Skin of body (tissue), 2 donors: ENCODE results near the gene CPA1. TPM values are rescaled to one million over a fixed set of nuclear protein-coding genes. Genes with fewer than 3 reads are reported as not detected.

ENCODE experiments used
- DNase-seq: peaks from one replicate; lab custom pipeline; 2025; lab: John Stamatoyannopoulos, UW
- total RNA-seq: library from RNA; depleted of rRNA; stranded (reverse); fragments of >200 nt; gene quantifications from one replicate; pipeline ENCODE4 v1.2.3, GENCODE V29; 2014

The CPA1 gene
- total RNA-seq, 1 donor from 2014 or later: 0.79 TPM

DNA sequence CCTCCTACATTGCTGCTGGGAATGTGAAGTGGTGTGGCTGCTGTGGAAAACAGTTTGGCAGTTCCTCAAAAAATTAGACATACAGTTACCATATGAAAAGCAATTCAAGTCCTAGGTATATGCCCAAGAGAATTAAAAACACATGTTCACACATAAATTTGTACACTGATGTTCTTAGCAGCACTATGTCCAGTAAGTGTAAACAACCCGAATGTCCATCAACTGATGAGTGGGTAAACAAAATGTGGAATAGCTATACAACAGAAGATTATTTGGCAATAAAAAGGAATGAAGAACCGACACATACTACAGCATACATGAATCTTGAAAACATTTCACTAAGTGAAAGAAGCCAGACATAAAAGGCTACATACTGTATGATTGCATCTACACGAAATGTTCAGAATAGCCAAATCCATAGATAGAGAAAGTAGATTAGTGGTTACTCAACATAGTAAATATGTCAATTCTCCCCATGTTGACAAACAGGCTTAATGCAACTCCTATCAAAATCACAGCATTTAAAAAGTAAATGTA lies 43.3 kb downstream of the CPA1 start:
- DNase-seq: no peak

DNA sequence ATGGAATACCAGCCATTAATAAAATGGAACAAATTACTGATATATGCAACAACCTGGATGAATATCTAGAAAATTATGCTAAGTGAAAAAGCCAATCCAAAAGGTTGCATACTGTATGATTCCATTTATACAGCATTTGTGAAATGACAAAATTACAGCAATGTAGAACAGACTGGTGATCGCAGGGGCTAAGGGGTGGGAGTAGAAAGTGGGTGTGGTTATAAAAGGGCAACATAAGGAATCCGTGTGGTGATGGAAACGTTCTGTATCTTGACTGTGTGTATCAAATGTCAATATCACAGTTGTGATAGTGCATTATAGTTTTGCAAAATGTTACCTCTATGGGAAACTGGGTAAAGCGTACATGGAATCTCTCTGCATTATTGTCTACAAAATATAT lies 45.5 kb downstream of the CPA1 start:
- DNase-seq: no peak

DNA sequence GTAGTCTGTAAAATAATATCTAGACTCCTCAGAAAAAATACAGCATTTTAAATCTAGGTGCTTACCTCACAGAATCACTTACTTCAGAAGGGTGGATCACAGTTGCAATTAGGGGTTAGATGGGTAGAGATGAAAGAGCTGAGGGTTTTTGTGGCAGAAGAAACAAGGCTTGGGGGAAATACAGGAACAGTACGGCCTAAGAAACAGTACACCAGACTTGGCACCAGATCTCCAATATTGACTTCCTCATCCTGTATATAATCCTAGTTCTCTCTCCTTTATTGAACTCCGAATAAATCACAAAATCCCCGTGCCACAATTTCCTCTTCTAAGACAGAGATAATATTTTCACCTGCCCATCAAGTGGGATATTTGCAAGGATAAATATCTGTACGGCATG lies 46.3 kb downstream of the CPA1 start:
- DNase-seq: no peak

- no peak for DNase-seq
These were observed 48.7 kb downstream of the CPA1 start for GRCh38 chr7:130429019-130429418.

GRCh38 chr7:130430115-130430514 lies 49.8 kb downstream of the CPA1 start:
- DNase-seq: no peak

DNA sequence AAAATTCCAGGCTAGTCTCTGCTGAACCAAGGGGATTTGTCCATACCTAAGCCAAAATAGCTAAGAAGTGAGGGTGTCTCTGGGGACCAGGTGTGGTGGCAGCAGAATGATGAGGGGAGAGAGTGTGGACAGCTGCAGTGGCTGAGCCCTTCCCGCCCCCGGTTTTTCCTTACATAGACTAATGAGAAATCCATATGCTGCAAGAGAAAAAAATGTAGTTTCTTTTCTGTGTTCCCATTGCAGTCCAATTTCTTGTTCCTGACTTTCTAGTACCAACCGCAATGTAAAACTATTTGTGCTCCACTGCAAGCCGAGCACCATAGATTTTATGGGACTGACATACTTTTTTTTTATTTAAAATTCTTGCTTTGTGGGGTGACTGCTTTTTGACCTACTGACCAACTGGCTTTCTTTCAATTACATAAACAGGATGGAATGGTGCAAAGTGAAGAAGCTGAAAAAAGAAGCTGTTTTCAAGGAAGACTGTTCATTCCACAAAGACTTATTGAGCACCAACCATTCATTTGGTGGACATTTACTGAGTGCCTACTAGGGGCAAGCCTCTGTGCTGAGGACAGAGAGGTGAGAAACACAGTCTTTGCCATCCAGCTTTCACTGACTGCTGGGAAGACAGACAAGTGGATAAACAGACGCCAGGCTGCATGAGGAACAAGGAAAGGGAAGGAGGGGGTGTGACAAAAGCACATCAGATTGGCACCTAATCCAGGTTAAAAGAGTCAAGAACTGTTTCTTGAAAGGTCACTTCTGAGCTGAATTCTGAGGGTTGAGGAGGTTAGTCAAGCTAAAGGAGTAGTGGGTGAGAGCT lies 50.8 kb downstream of the CPA1 start:
- DNase-seq: peak; percentile 96

GRCh38 chr7:130432886-130433285 lies 52.6 kb downstream of the CPA1 start:
- no peak for DNase-seq

GRCh38 chr7:130433301-130433700 lies 53.0 kb downstream of the CPA1 start:
- no peak for DNase-seq

DNA sequence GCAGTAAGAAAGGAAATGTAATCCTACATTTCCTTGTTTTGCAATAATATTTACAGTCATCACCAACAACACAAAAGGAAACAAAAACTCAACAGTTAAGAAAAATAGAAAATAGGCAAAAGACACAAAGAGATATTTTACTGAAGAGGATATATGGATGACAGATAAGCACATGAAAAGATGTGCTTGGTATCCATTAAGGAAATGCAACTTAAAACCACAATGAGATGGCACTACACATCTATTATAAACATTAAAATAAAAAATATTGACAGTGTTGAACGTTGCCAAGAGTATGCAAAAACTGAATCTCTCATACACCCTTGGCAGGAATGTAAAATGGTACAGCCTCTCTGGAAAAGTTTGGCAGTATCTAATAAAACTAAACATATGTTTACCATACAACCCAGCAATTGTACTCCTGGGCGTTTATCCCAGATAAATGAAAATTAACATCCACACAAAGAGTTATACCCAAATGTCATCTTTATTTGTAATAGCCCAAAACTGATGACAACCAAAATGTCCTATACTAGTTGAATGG lies 55.1 kb downstream of the CPA1 start:
- DNase-seq: peak; percentile 81

- no peak for DNase-seq
These were observed 56.0 kb downstream of the CPA1 start for GRCh38 chr7:130436253-130436652.

Other genes with a start within 250 kb of the CPA1 start
- 12.4 TPM for gene TMEM209, start 175.1 kb upstream of the CPA1 start, total RNA-seq
- not detected for gene SSMEM1, start 172.6 kb upstream of the CPA1 start, total RNA-seq
- not detected for gene CPA2, start 113.6 kb upstream of the CPA1 start, total RNA-seq
- 63.8 TPM for gene CPA4, start 87.3 kb upstream of the CPA1 start, total RNA-seq
- 1.5 TPM for gene CPA5, start 35.7 kb upstream of the CPA1 start, total RNA-seq
- 5.4 TPM for gene CEP41, start 60.5 kb downstream of the CPA1 start, total RNA-seq
- 357 TPM for gene MEST, start 111.6 kb downstream of the CPA1 start, total RNA-seq